H54 (cell line): ENCODE results near the gene CIAO3.

Experiments
- DNase-seq: peaks from one replicate; pipeline ENCODE4 v3.0.0; 2011; ENCODE audit warnings: low spot score, mixed read lengths; ENCODE audit not compliant: insufficient read length
- FAIRE-seq: peaks from 3 replicates; lab custom pipeline; 2011; peaks lifted over from hg19 to GRCh38; lab: Jason Lieb, UNC
- POLR2A ChIP-seq: IDR thresholded peaks from 2 replicates; pipeline ENCODE4 v1.6.1; 2011; ENCODE audit warnings: low read depth, mild to moderate bottlenecking, low read length

The CIAO3 gene

GRCh38 chr16:682493-683395 is 58.1 kb downstream of the CIAO3 start:
- FAIRE-seq (no peak), DNase-seq (no peak)
- no peak for TF ChIP-seq POLR2A

DNA sequence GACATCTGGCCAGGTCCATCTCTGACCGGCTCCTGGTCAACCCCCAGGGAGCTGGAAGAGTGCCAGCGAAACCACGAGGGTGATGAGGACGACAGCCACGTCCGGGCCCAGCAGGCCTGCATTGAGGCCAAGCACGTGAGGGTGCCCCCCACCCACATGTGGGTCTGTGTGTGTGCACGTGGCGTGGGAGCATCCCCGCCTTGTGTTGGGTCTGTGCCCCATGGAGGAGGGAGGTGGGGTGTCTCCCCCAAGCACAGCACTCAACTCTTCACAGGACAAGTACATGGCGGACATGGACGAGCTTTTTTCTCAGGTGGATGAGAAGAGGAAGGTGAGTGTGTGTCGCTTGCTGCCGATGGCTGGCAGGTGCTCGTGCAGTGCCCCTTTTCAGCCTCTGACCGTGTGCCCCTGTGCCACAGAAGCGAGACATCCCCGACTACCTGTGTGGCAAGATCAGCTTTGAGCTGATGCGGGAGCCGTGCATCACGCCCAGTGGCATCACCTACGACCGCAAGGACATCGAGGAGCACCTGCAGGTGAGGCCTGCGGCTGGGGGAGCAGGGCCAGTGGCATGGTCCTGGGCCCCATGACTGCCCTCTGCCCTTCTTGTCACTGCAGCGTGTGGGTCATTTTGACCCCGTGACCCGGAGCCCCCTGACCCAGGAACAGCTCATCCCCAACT is 58.9 kb downstream of the CIAO3 start:
- DNase-seq, result no peak
- FAIRE-seq, result no peak
- no peak for TF ChIP-seq POLR2A

DNA sequence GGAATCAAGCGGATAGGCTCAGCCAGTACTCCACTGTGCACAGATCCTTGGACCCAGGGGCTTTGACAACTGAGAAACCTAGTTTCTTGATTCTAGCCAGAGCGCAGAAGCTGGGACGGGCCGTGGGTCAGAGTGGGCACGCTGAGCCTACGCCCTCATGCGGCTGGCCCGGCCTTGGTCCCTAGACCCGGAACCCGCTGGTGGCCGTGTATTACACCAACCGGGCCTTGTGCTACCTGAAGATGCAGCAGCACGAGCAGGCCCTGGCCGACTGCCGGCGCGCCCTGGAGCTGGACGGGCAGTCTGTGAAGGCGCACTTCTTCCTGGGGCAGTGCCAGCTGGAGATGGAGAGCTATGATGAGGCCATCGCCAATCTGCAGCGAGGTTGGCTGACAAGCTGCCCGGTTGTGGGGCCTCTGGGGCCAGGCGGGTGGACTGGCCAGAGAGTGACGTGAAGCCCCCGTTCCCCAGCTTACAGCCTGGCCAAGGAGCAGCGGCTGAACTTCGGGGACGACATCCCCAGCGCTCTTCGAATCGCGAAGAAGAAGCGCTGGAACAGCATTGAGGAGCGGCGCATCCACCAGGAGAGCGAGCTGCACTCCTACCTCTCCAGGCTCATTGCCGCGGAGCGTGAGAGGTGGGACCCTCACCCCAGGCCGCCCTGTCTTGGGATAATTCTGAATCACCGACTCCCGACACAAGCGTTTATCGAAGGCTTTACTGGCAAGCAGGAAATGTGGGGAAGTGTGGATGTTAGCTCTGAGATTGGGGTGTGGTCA is 59.6 kb downstream of the CIAO3 start:
- TF ChIP-seq POLR2A, result 0 out of 2 replicates have a peak, but pooled peaks have one; percentile 3
- FAIRE-seq (no peak), DNase-seq (no peak)

DNA sequence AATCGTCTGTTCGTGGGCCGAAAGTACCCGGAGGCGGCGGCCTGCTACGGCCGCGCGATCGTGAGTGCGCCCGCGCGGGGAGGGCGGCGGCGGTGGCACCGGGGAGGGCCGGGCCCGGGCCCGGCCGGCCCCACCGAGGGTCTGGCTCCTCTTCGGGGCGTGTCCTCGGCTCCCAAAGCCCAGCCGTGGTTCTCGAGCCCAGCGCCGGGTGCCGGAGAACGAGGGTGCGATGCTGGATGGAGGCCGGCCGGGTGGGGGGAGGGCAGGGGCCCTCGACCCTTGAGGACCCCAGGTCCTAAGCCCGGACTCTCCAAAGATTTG is 60.2 kb downstream of the CIAO3 start:
- FAIRE-seq (no peak), DNase-seq (no peak)
- no peak for TF ChIP-seq POLR2A

- FAIRE-seq, result no peak
- TF ChIP-seq POLR2A, result peak; percentile 83
- peak; percentile 83 for DNase-seq
These were observed 60.8 kb downstream of the CIAO3 start, which contains the start of gene STUB1 for GRCh38 chr16:679814-680624. STUB1 (plus strand) TSS chr16:680410; CDS start chr16:680526, 116 bp downstream.
